ENCODE results near the gene RHBDD1. TPM values are rescaled to one million over a fixed set of nuclear protein-coding genes. Genes with fewer than 3 reads are reported as not detected.
A peak's percentile ranks its signal among the peaks of the same experiment; 100 is the strongest.

Gene RHBDD1
- total RNA-seq, 1 experiment from 2014 or later: 74.9 TPM

DNA sequence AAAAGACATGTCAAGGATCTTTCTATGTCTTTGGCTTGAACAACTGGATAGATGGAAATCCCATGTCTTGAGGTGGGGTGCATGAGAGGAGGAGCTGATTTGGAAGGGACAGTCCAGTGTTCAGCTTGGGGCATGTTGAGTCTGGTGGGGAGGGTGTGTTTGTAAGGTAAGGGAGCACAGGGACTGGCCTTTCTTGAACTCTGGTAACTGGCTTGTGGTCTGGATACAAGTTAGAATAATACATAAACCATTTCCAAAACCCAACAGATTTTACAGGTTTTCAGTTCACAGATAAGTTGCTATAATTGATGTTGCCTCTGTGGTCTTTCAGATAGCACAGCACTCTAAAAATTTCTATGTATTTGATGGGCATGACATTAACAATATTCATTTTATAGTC, 24.2 kb downstream of the RHBDD1 start:
- H3K9me2 ChIP-seq (replicated peaks; ENCODE audit: insufficient read depth, low read length): no peaks in the 10 kb centered on the region
- peaks cover 14% of the 10 kb centered on the region for H3K4me1 ChIP-seq (ENCODE audit: low read length)
- no peak overlapping the region for H2AFZ ChIP-seq (ENCODE audit: low read length)
- H3K4me2 ChIP-seq (ENCODE audit: low read depth, low read length, poor library complexity, severe bottlenecking): no peak overlapping the region
- H3K27ac ChIP-seq (ENCODE audit: low read length): no peak overlapping the region
- no peaks in the 10 kb centered on the region for H3K27me3 ChIP-seq (ENCODE audit: low read length)
- DNase-seq: no peak
- H3K9me3 ChIP-seq (ENCODE audit: low read length): no peaks in the 10 kb centered on the region
- no peak overlapping the region for H3K9ac ChIP-seq (ENCODE audit: low read length)
- no peaks in the 10 kb centered on the region for H3K36me3 ChIP-seq (ENCODE audit: insufficient read depth, low read length)
- no peaks in the 10 kb centered on the region for H4K20me1 ChIP-seq (ENCODE audit: insufficient read depth, low read depth, low read length)
- no peak overlapping the region for H3K4me3 ChIP-seq (ENCODE audit: low read length)
- H3K79me2 ChIP-seq (ENCODE audit: low read length): 0 out of 2 replicates have a peak, but pooled peaks cover 3% of the 10 kb centered on the region

GRCh38 chr2:226862623-226863022, 26.8 kb downstream of the RHBDD1 start:
- no peak overlapping the region for H3K4me2 ChIP-seq (ENCODE audit: low read depth, low read length, poor library complexity, severe bottlenecking)
- no peak for DNase-seq

DNA sequence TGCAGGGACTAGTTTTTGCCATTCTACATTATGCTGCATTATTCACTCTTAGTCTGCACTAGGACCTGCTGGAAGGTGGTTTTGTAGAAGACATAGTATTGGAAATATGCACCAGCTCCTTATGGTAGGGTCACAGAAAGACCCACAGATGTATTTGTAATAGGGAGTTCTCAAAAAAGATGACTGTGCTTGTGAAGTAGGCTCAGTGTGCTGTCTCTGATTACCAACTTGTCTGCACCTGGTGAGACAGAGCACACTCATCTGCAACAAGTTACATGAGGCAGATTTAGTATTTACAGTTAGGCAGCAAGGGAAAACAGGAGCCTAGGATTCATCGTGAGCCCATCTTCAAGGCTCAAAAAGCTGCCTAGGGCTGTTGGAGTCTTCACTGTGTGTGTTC, 29.4 kb downstream of the RHBDD1 start:
- no peak overlapping the region for H3K4me3 ChIP-seq (ENCODE audit: low read length)
- no peak overlapping the region for H3K4me2 ChIP-seq (ENCODE audit: low read depth, low read length, poor library complexity, severe bottlenecking)
- H3K36me3 ChIP-seq (ENCODE audit: insufficient read depth, low read length): no peaks in the 10 kb centered on the region
- H4K20me1 ChIP-seq (ENCODE audit: insufficient read depth, low read depth, low read length): no peaks in the 10 kb centered on the region
- H3K79me2 ChIP-seq (ENCODE audit: low read length): 0 out of 2 replicates have a peak, but pooled peaks cover 3% of the 10 kb centered on the region
- H3K9ac ChIP-seq (ENCODE audit: low read length): no peak overlapping the region
- H2AFZ ChIP-seq (ENCODE audit: low read length): no peak overlapping the region
- DNase-seq: no peak
- H3K27ac ChIP-seq (ENCODE audit: low read length): no peak overlapping the region
- no peaks in the 10 kb centered on the region for H3K9me2 ChIP-seq (replicated peaks; ENCODE audit: insufficient read depth, low read length)
- H3K4me1 ChIP-seq (ENCODE audit: low read length): peaks cover 17% of the 10 kb centered on the region
- no peaks in the 10 kb centered on the region for H3K9me3 ChIP-seq (ENCODE audit: low read length)
- H3K27me3 ChIP-seq (ENCODE audit: low read length): no peaks in the 10 kb centered on the region

More at GRCh38 chr2:226862623-226863022, 26.8 kb downstream of the RHBDD1 start:
- Histone ChIP-seq H3K27me3 (ENCODE audit: low read length) (no peaks in the 10 kb centered on the region), H3K79me2 (ENCODE audit: low read length) (0 out of 2 replicates have a peak, but pooled peaks cover 3% of the 10 kb centered on the region), H3K4me3 (ENCODE audit: low read length) (no peak overlapping the region), H3K4me1 (ENCODE audit: low read length) (peaks cover 14% of the 10 kb centered on the region), H3K36me3 (ENCODE audit: insufficient read depth, low read length) (no peaks in the 10 kb centered on the region), H3K9me3 (ENCODE audit: low read length) (no peaks in the 10 kb centered on the region), H3K27ac (ENCODE audit: low read length) (no peak overlapping the region), H3K9ac (ENCODE audit: low read length) (no peak overlapping the region), H2AFZ (ENCODE audit: low read length) (no peak overlapping the region), H3K9me2 (replicated peaks; ENCODE audit: insufficient read depth, low read length) (no peaks in the 10 kb centered on the region), H4K20me1 (ENCODE audit: insufficient read depth, low read depth, low read length) (no peaks in the 10 kb centered on the region)

DNA sequence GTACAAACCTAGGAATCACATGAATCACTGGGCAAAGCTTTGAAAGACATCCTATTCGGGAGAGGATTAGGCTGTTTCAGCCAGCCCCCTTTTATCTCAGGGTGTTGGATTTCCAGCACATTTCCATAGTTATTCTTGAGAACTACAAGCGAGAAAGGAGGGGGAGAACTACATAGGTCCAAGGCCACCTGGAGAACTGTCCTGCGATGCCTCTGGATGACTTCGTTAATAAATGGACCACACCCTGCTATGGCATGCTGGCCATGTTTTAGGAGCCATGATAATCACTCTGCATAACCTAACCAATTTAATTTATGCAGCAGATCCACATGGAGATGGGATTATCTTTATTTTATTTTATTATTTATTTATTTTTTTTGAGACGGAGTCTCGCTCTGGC, 29.9 kb downstream of the RHBDD1 start:
- no peaks in the 10 kb centered on the region for H4K20me1 ChIP-seq (ENCODE audit: insufficient read depth, low read depth, low read length)
- no peak overlapping the region for H3K27ac ChIP-seq (ENCODE audit: low read length)
- DNase-seq: no peak
- H2AFZ ChIP-seq (ENCODE audit: low read length): no peak overlapping the region
- H3K4me3 ChIP-seq (ENCODE audit: low read length): no peak overlapping the region
- 0 out of 2 replicates have a peak, but pooled peaks cover 1% of the 10 kb centered on the region for H3K79me2 ChIP-seq (ENCODE audit: low read length)
- H3K4me2 ChIP-seq (ENCODE audit: low read depth, low read length, poor library complexity, severe bottlenecking): no peak overlapping the region
- H3K36me3 ChIP-seq (ENCODE audit: insufficient read depth, low read length): no peaks in the 10 kb centered on the region
- H3K9me3 ChIP-seq (ENCODE audit: low read length): no peaks in the 10 kb centered on the region
- peaks cover 17% of the 10 kb centered on the region for H3K4me1 ChIP-seq (ENCODE audit: low read length)
- no peaks in the 10 kb centered on the region for H3K9me2 ChIP-seq (replicated peaks; ENCODE audit: insufficient read depth, low read length)
- H3K9ac ChIP-seq (ENCODE audit: low read length): no peak overlapping the region
- no peaks in the 10 kb centered on the region for H3K27me3 ChIP-seq (ENCODE audit: low read length)

DNA sequence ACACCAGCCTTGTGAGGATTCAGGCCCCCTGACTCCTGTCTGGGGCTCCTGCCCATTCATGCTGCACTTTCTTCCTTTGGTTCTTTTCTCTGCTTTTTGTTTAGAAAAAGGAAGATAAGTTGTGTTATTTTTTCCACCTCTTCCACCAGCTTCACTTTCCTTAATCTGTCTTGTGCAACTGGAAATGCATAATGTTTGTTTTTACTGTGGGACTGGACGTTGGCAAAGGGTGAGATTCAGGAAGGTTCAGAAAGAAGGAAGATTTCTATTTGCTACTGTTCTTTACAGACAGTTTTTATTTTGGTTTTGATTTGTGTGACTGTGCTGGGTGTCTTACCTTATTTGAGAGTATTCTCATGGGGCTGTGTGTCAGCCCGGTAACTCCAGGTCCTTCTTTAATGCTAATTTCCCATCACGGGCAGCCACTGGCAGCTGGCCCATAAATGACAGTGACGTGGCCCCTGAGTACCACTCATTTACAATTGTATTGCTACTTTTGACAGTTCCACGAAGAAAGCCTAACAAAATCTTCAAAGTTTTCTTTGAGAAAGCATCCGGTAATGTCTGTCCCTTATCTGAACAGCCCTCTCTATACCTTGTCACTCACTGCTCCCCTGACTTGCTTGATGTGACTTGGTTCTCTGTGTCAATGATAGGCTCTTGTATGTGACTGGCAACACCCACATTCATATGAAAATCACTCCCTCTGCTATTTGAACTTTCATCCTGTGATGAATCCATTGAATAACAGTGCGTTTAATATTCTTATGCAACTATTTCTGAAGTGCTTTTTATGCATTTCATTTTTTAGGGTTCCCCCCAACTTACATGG, 32.7 kb downstream of the RHBDD1 start:
- Histone ChIP-seq H3K4me2 (ENCODE audit: low read depth, low read length, poor library complexity, severe bottlenecking) (peak overlapping the region; percentile 21), H3K9me2 (replicated peaks; ENCODE audit: insufficient read depth, low read length) (no peaks in the 10 kb centered on the region), H2AFZ (ENCODE audit: low read length) (no peak overlapping the region), H3K27me3 (ENCODE audit: low read length) (no peaks in the 10 kb centered on the region), H3K27ac (ENCODE audit: low read length) (no peak overlapping the region), H3K79me2 (ENCODE audit: low read length) (no peaks in the 10 kb centered on the region), H3K9me3 (ENCODE audit: low read length) (no peaks in the 10 kb centered on the region), H4K20me1 (ENCODE audit: insufficient read depth, low read depth, low read length) (no peaks in the 10 kb centered on the region), H3K9ac (ENCODE audit: low read length) (no peak overlapping the region), H3K4me3 (ENCODE audit: low read length) (no peak overlapping the region), H3K4me1 (ENCODE audit: low read length) (peaks cover 7% of the 10 kb centered on the region), H3K36me3 (ENCODE audit: insufficient read depth, low read length) (no peaks in the 10 kb centered on the region)
- no peak for DNase-seq

DNA sequence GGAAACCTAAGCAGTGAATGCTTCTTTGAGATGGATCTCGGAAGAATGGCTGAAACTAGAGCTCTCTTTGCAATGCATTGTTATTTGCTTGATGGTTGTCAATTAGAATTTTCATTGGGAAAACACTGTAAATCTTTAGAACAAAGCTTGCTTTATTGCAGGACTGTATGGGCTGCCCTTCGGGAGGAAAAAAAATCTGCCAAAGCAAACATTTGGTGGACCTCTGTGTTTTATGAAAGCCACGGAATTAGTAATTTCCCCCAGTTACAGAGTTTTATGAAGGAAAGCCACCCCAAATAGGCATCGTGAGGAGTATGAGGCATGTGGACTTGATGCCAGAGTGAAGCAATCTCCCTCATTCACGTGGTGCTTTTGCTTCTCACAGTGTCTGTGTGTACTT, 33.5 kb downstream of the RHBDD1 start:
- no peak overlapping the region for H3K27ac ChIP-seq (ENCODE audit: low read length)
- H3K36me3 ChIP-seq (ENCODE audit: insufficient read depth, low read length): no peaks in the 10 kb centered on the region
- no peaks in the 10 kb centered on the region for H3K9me3 ChIP-seq (ENCODE audit: low read length)
- no peaks in the 10 kb centered on the region for H3K9me2 ChIP-seq (replicated peaks; ENCODE audit: insufficient read depth, low read length)
- H3K4me2 ChIP-seq (ENCODE audit: low read depth, low read length, poor library complexity, severe bottlenecking): no peak overlapping the region
- no peaks in the 10 kb centered on the region for H3K79me2 ChIP-seq (ENCODE audit: low read length)
- H3K9ac ChIP-seq (ENCODE audit: low read length): no peak overlapping the region
- no peak overlapping the region for H2AFZ ChIP-seq (ENCODE audit: low read length)
- H4K20me1 ChIP-seq (ENCODE audit: insufficient read depth, low read depth, low read length): no peaks in the 10 kb centered on the region
- peaks cover 7% of the 10 kb centered on the region for H3K4me1 ChIP-seq (ENCODE audit: low read length)
- no peak overlapping the region for H3K4me3 ChIP-seq (ENCODE audit: low read length)
- no peak for DNase-seq
- no peaks in the 10 kb centered on the region for H3K27me3 ChIP-seq (ENCODE audit: low read length)

DNA sequence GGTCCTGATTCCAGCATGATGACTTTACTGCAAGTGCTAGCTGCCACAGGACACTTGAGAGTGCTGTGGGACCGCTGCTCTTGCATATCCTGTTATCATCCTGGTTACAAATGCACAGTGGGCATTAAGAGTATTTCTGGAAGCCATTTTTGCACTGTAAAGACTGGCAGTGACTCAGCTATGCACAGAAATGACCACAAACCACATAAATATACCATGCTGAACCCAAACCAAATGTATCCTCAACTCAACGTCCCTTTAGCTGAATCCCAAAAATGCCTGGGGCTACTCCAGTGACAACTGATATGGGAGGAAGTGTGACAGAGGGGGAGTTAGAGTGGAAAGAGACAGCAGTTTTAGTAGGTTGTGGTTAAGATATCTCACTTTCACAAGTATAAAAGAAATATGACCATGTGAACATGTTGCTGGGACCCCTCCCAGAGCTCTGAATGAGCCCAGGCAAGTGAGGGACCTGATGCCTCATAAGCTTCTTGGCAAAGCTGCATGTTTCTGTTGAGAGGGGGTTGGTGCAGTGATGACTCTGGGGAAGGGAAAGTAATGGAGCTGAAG, 37.3 kb downstream of the RHBDD1 start:
- no peaks in the 10 kb centered on the region for H4K20me1 ChIP-seq (ENCODE audit: insufficient read depth, low read depth, low read length)
- no peaks in the 10 kb centered on the region for H3K36me3 ChIP-seq (ENCODE audit: insufficient read depth, low read length)
- no peak overlapping the region for H3K27ac ChIP-seq (ENCODE audit: low read length)
- no peaks in the 10 kb centered on the region for H3K27me3 ChIP-seq (ENCODE audit: low read length)
- H3K9me3 ChIP-seq (ENCODE audit: low read length): no peaks in the 10 kb centered on the region
- DNase-seq: no peak
- H3K9ac ChIP-seq (ENCODE audit: low read length): no peak overlapping the region
- H3K4me3 ChIP-seq (ENCODE audit: low read length): no peak overlapping the region
- no peak overlapping the region for H2AFZ ChIP-seq (ENCODE audit: low read length)
- H3K9me2 ChIP-seq (replicated peaks; ENCODE audit: insufficient read depth, low read length): no peaks in the 10 kb centered on the region
- H3K4me1 ChIP-seq (ENCODE audit: low read length): peaks cover 5% of the 10 kb centered on the region
- H3K4me2 ChIP-seq (ENCODE audit: low read depth, low read length, poor library complexity, severe bottlenecking): no peak overlapping the region
- no peaks in the 10 kb centered on the region for H3K79me2 ChIP-seq (ENCODE audit: low read length)

DNA sequence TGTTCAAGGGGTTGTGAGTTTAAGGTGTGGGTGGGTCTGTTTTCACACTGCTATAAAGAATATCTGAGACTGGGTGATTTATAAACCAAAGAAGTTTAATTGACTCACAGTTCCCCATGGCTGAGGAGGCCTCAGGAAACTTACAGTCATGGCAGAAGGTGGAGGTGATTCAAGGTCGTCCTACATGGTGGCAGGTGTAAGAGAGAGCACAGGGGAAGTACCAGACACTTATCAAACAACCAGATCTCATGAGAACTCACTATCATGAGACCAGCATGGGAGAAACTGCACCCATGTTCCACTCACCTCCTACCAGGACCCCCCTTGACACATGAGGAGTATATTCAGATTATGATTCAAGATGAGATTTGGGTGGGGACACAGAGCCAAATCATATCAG, 38.0 kb downstream of the RHBDD1 start:
- H3K4me3 ChIP-seq (ENCODE audit: low read length): no peak overlapping the region
- H3K27me3 ChIP-seq (ENCODE audit: low read length): no peaks in the 10 kb centered on the region
- no peak overlapping the region for H3K9ac ChIP-seq (ENCODE audit: low read length)
- no peaks in the 10 kb centered on the region for H4K20me1 ChIP-seq (ENCODE audit: insufficient read depth, low read depth, low read length)
- H3K27ac ChIP-seq (ENCODE audit: low read length): no peak overlapping the region
- H3K9me3 ChIP-seq (ENCODE audit: low read length): no peaks in the 10 kb centered on the region
- no peaks in the 10 kb centered on the region for H3K9me2 ChIP-seq (replicated peaks; ENCODE audit: insufficient read depth, low read length)
- no peaks in the 10 kb centered on the region for H3K79me2 ChIP-seq (ENCODE audit: low read length)
- no peaks in the 10 kb centered on the region for H3K36me3 ChIP-seq (ENCODE audit: insufficient read depth, low read length)
- no peak overlapping the region for H3K4me2 ChIP-seq (ENCODE audit: low read depth, low read length, poor library complexity, severe bottlenecking)
- DNase-seq: no peak
- no peaks in the 10 kb centered on the region for H3K4me1 ChIP-seq (ENCODE audit: low read length)
- no peak overlapping the region for H2AFZ ChIP-seq (ENCODE audit: low read length)
